Fibroblast of villous mesenchyme (primary cell): Measurements from ENCODE around the gene RET. TPM values are rescaled to one million over a fixed set of nuclear protein-coding genes. Genes with fewer than 3 reads are reported as not detected.

Source experiments
- DNase-seq: peaks from one replicate; pipeline ENCODE4 v3.0.0-alpha.2; 2010; ENCODE audit warnings: low read depth
- H3K4me3 ChIP-seq: 2 replicates; pipeline ENCODE4 v1.5.1; 2011; ENCODE audit warnings: low read depth, mild to moderate bottlenecking, low read length
- total RNA-seq: library from RNA; depleted of rRNA; stranded (reverse); fragments of >200 nt; gene quantifications from 2 replicates; pipeline ENCODE4 v1.2.3, GENCODE V29; 2012
- TF ChIP-seq, protein P1 (sequence below): IDR thresholded peaks from 2 replicates; pipeline ENCODE4 v1.5.1; 2012; ENCODE audit warnings: low read depth, mild to moderate bottlenecking, low read length; ENCODE audit not compliant: insufficient read depth

RET gene
- total RNA-seq, 1 donor, result 0.43 TPM

DNA sequence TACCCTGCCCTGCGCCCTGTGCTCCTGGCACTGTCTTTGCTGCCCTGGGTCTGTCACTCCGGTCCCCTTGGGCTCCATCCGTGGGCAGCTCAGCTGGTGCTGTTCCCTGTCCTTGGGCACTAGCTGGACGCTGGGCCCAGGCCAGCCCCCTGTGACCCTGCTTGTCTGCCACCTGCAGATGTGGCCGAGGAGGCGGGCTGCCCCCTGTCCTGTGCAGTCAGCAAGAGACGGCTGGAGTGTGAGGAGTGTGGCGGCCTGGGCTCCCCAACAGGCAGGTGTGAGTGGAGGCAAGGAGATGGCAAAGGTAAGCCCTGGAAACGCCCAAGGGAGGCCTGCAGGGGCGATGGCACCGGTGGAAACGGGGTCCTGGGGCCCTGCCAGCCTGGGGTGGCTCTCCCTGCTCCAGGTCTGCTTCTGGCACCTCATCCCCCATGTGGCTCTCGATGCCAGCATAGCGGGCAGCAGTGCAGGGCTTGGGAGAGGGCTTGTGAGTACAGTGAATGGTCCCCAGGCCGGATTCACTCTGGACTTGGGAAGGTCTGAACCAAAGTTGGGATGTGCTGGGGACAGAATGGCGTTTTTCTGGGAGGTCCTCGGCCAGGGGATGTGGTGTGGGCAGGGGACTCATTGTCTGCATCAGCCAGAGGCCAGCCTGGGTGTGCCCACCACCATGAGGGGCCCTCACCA, 35.2 kb downstream of the RET start:
- DNase-seq, result no peak
- TF ChIP-seq, protein P1, sequence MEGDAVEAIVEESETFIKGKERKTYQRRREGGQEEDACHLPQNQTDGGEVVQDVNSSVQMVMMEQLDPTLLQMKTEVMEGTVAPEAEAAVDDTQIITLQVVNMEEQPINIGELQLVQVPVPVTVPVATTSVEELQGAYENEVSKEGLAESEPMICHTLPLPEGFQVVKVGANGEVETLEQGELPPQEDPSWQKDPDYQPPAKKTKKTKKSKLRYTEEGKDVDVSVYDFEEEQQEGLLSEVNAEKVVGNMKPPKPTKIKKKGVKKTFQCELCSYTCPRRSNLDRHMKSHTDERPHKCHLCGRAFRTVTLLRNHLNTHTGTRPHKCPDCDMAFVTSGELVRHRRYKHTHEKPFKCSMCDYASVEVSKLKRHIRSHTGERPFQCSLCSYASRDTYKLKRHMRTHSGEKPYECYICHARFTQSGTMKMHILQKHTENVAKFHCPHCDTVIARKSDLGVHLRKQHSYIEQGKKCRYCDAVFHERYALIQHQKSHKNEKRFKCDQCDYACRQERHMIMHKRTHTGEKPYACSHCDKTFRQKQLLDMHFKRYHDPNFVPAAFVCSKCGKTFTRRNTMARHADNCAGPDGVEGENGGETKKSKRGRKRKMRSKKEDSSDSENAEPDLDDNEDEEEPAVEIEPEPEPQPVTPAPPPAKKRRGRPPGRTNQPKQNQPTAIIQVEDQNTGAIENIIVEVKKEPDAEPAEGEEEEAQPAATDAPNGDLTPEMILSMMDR, result no peak
- no peak overlapping the region for H3K4me3 ChIP-seq

DNA sequence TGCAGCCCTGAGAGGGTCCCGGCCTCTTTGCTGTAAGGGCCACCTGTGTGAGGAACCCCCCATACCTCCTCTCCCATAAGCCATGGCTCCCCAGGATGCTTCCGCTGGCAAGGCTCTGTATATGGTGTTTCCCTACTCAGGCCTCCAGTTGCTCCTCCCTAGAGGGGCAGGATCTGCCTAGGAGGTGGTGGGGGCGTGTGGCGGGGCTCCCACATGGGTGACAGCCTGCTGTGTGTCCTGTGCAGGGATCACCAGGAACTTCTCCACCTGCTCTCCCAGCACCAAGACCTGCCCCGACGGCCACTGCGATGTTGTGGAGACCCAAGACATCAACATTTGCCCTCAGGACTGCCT, 35.7 kb downstream of the RET start:
- DNase-seq, result no peak
- no peak overlapping the region for H3K4me3 ChIP-seq
- TF ChIP-seq, protein P1, result no peak

- TF ChIP-seq, protein P1, result no peak
- DNase-seq, result no peak
- no peak overlapping the region for H3K4me3 ChIP-seq
These were observed 36.6 kb downstream of the RET start for GRCh38 chr10:43113201-43114087.

DNA sequence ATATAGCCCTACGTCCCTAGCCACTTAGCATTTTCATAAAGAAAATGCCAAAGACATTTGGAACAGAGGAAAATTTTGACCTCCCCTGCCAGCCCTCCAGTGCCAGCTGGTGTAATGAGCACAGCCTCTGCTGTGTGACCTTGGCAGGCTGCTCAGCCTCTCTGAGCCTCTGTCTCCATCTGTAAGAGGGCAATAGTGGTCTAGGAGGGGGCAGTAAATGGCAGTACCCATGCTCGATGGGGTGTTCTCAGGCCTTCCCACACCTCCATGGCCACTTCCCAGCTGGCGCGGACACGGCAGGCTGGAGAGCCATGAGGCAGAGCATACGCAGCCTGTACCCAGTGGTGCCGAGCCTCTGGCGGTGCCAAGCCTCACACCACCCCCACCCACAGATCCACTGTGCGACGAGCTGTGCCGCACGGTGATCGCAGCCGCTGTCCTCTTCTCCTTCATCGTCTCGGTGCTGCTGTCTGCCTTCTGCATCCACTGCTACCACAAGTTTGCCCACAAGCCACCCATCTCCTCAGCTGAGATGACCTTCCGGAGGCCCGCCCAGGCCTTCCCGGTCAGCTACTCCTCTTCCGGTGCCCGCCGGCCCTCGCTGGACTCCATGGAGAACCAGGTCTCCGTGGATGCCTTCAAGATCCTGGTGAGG, 37.3 kb downstream of the RET start:
- TF ChIP-seq, protein P1, result no peak
- DNase-seq, result no peak
- no peak overlapping the region for H3K4me3 ChIP-seq

GRCh38 chr10:43114743-43115611, 38.1 kb downstream of the RET start:
- DNase-seq, result no peak

More at GRCh38 chr10:43114743-43115611, 38.1 kb downstream of the RET start:
- TF ChIP-seq, protein P1, result no peak
- no peak overlapping the region for H3K4me3 ChIP-seq
